Body of pancreas (tissue), 4 donors: Measurements from ENCODE around the gene PSIP1. TPM values are rescaled to one million over a fixed set of nuclear protein-coding genes. Genes with fewer than 3 reads are reported as not detected.
"Not testable (repeated sequence)": the region's sequence is repeated elsewhere in the genome, so short reads cannot be mapped to it uniquely, and the experiment has no call there.

ENCODE experiments used
- ATAC-seq: fragments of 150-250 bp; one replicate; pipeline ENCODE4 v1.9.1; 2016
- DNase-seq, 4 donors: peaks; one replicate each; pipeline ENCODE4 v3.0.0-alpha.2; 2019
- H3K27ac ChIP-seq, 4 donors: fragments of 200-600 bp; sonication (generic); 1 replicate in 3 of 4; 2 replicates in 1 of 4; pipeline versions ENCODE4 v1.5.1 to v1.6.1; 2016 to 2019; ENCODE audit warnings: mild to moderate bottlenecking in 1 of 4, mixed read lengths in 1 of 4, moderate library complexity in 1 of 4
- H3K27me3 ChIP-seq, 2 donors: fragments of 200-600 bp; sonication (generic); one replicate each; pipeline ENCODE4 v1.6.0; 2016; ENCODE audit warnings: mild to moderate bottlenecking in 1 of 2
- H3K36me3 ChIP-seq, 2 donors: fragments of 200-600 bp; sonication (generic); replicated peaks in 1 of 2; 2 replicates each; pipeline ENCODE4 v1.5.1; 2016; ENCODE audit warnings: low read depth in 2 of 2; ENCODE audit not compliant: insufficient read depth in 1 of 2
- H3K4me1 ChIP-seq: fragments of 200-600 bp; sonication (generic); one replicate; pipeline ENCODE4 v1.6.0; 2016
- H3K4me3 ChIP-seq, 2 donors: fragments of 200-600 bp; sonication (generic); 1 replicate in 1 of 2; 2 replicates in 1 of 2; pipeline ENCODE4 v1.5.1; 2016 to 2019
- H3K9me3 ChIP-seq, 3 donors: fragments of 200-600 bp; sonication (generic); 1 replicate in 2 of 3; 2 replicates in 1 of 3; pipeline ENCODE4 v1.5.1; 2016
- POLR2A ChIP-seq, 3 donors: fragments of 450-650 bp; IDR thresholded peaks; one replicate each; pipeline ENCODE4 v1.6.1; 2016; ENCODE audit warnings: antibody characterized with exemption in 3 of 3, mild to moderate bottlenecking in 2 of 3
- WGBS, 2 donors: methylation state at CpG; one replicate each; pipeline ENCODE4 v1.1.5; 2017; 5-methylcytosine and 5-hydroxymethylcytosine counted together
- intact Hi-C: fragments of 100-400 bp; cut with DNase I; formaldehyde crosslinking; loops from one replicate; pipeline ENCODE4 v1.15.1; 2023
- total RNA-seq, 2 donors: library from RNA; depleted of rRNA; stranded (reverse); fragments of >200 nt; gene quantifications; one replicate each; pipeline ENCODE4 v1.1.0, GENCODE V29; 2016
- TF ChIP-seq, protein P1 (sequence below), 7 experiments: fragments of 450-650 bp in 4 of 7; fragments of 200-600 bp in 3 of 7; sonication (generic) in 3 of 7; IDR thresholded peaks; one replicate each; pipeline ENCODE4 v1.5.1; 2016 to 2019; ENCODE audit warnings: antibody characterized with exemption in 7 of 7

PSIP1 gene
- total RNA-seq, 2 donors from 2014 or later, result 21.5 to 25.7 TPM

DNA sequence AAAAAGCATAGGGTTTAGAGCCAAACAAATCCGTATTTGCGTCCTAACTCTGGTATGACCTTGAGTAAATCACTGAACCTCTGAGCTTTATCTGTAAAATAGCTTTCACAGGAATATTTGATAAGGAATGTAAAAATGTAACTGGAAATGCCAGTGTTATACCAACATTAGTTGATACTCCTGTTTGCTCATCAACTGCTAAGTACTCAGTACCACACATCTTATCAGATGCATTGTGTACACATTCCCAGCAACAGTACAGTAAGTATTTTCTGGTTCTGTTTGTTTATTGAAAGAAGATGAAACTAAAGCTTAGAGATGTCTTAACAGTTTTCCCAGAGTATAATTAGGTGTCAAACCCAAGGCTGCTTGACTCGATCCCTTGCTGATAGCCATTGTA is 66.6 kb downstream of the PSIP1 start:
- DNase-seq (no peak), ATAC-seq (peak; percentile 65)
- Histone ChIP-seq H3K4me3 (no peak overlapping the region), H3K9me3 (no peaks in the 10 kb centered on the region), H3K27me3 (no peaks in the 10 kb centered on the region), H3K4me1 (peaks cover 17% of the 10 kb centered on the region), H3K27ac (peak overlapping the region in 1 of 4 donors; percentile 40), H3K36me3 (peaks cover 3 to 17% of the 10 kb centered on the region in 2 donors)
- TF ChIP-seq, protein P1, sequence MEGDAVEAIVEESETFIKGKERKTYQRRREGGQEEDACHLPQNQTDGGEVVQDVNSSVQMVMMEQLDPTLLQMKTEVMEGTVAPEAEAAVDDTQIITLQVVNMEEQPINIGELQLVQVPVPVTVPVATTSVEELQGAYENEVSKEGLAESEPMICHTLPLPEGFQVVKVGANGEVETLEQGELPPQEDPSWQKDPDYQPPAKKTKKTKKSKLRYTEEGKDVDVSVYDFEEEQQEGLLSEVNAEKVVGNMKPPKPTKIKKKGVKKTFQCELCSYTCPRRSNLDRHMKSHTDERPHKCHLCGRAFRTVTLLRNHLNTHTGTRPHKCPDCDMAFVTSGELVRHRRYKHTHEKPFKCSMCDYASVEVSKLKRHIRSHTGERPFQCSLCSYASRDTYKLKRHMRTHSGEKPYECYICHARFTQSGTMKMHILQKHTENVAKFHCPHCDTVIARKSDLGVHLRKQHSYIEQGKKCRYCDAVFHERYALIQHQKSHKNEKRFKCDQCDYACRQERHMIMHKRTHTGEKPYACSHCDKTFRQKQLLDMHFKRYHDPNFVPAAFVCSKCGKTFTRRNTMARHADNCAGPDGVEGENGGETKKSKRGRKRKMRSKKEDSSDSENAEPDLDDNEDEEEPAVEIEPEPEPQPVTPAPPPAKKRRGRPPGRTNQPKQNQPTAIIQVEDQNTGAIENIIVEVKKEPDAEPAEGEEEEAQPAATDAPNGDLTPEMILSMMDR (IDR thresholded peaks at IDR 0.05), result no peak
- no peak for TF ChIP-seq POLR2A (IDR thresholded peaks at IDR 0.05)
- WGBS, 2 donors, result 18 to 20% methylated on average over 3 of the region's 3 CpGs
- intact Hi-C loops, result no loop called here

DNA sequence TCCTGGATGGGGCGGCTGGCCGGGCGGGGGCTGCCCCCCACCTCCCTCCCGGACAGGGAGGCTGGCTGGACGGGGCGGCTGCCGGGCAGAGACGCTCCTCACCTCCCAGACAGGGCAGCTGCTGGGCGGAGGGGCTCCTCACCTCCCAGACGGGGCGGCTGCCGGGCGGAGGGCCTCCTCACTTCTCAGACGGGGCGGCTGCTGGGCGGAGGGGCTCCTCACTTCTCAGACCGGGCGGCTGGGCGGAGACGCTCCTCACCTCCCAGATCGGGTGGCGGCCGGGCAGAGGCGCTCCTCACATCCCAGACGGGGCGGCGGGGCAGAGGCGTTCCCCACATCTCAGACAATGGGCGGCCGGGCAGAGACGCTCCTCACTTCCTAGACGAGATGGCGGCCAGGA is 68.5 kb downstream of the PSIP1 start:
- H3K27me3 ChIP-seq, DNase-seq, H3K36me3 ChIP-seq, ATAC-seq, H3K4me3 ChIP-seq, intact Hi-C loops, H3K9me3 ChIP-seq, H3K27ac ChIP-seq: not testable (repeated sequence)
- WGBS, 2 donors, result 95% methylated on average over 18 of the region's 33 CpGs; no CpG with 5 or more reads in 1 of the 2 donors
- H3K4me1 ChIP-seq, result peaks cover 17% of the 10 kb centered on the region

DNA sequence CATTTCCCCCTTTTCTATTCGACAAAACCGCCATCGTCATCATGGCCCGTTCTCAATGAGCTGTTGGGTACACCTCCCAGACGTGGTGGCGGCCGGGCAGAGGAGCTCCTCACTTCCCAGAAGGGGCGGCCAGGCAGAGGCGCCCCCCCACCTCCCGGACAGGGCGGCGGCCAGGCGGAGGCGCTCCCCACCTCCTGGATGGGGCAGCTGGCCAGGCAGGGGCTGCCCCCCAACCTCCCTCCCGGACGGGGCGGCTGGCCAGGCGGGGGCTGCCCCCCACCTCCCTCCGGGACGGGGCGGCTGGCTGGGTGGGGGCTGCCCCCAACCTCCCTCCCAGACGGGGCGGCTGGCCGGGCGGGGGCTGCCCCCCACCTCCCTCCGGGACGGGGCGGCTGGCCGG is 68.9 kb downstream of the PSIP1 start:
- intact Hi-C loops, H3K4me3 ChIP-seq, DNase-seq, H3K36me3 ChIP-seq, H3K27me3 ChIP-seq, H3K9me3 ChIP-seq, ATAC-seq, H3K27ac ChIP-seq: not testable (repeated sequence)
- H3K4me1 ChIP-seq, result peaks cover 17% of the 10 kb centered on the region
- 97 to 98% methylated on average over 9 to 11 of the region's 29 CpGs for WGBS, 2 donors

DNA sequence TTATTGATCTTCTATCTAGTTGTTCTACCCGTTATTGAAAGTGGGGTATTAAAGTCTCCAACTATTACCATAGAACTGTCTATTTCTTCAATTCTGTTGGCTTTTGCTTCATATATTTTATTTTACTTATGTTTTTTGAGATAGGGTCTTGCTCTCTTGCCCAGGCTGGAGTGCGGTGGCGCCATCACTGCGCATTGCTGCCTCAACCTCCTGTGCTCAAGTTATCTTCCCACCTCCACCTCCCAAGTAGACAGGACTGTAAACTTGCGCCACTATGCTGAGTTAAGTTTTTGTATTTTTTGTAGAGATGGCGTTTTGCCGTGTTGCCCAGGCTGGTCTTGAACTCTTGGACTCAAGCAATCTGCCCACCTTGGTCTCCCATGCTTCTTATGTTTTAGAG is 71.9 kb downstream of the PSIP1 start:
- TF ChIP-seq POLR2A (IDR thresholded peaks at IDR 0.05), result no peak
- TF ChIP-seq, protein P1 (IDR thresholded peaks at IDR 0.05), result no peak
- Histone ChIP-seq H3K36me3 (peaks cover 0 to 7% of the 10 kb centered on the region in 2 donors), H3K9me3 (no peaks in the 10 kb centered on the region), H3K4me3 (no peak overlapping the region), H3K4me1 (peaks cover 6% of the 10 kb centered on the region), H3K27ac (no peak overlapping the region), H3K27me3 (no peaks in the 10 kb centered on the region)
- ATAC-seq, result no peak
- 96 to 97% methylated on average over 7 of the region's 7 CpGs for WGBS, 2 donors
- intact Hi-C loops, result no loop called here
- DNase-seq, result no peak

DNA sequence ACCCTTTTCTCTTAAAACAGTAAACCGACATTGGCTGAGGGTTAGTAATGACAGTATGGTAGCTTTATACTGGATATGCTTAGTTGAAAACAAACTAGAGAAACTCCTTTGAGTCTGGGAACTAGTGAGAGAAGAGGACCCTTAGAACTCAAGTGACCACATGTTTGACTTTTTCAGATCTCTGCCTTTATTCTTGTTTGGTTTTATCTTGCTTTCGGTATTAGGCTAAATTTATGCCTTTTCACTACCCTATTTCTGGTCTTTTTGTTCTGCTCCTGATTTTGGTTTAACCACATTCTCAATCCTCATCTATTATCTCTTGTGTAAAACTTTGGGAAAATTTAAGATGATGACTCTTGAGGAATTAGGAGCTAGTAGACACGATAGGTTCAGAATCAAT is 77.1 kb downstream of the PSIP1 start:
- ATAC-seq (no peak), DNase-seq (no peak)
- no peaks in the 10 kb centered on the region for H3K4me1 ChIP-seq
- intact Hi-C loops, result no loop called here
- peaks cover 0 to 4% of the 10 kb centered on the region in 2 donors for H3K36me3 ChIP-seq
- no peaks in the 10 kb centered on the region for H3K9me3 ChIP-seq
- 90 to 98% methylated on average over 3 of the region's 3 CpGs for WGBS, 2 donors
- no peak overlapping the region for H3K4me3 ChIP-seq
- H3K27ac ChIP-seq, result no peak overlapping the region
- H3K27me3 ChIP-seq, result no peaks in the 10 kb centered on the region
- TF ChIP-seq POLR2A (IDR thresholded peaks at IDR 0.05), result no peak
- TF ChIP-seq, protein P1 (IDR thresholded peaks at IDR 0.05), result no peak

DNA sequence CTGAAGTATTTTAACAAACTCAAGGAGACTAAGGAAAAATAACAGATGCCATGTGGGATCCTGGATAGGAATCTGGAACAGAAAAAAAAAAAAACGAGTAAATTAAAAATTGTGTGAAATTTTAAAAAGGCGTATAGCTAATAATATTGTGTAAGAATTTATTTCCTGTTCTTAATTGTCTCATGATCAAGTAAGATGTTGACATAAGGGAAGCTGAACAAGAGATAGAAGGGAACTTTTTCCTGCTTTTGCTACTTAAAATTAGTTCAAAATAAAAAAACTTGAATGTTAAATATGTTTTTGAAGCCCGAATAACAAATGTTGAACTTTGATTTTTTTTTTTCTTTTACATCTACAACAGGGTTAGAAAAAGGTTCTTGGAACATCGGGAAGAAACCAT is 77.6 kb downstream of the PSIP1 start:
- Histone ChIP-seq H3K4me1 (no peaks in the 10 kb centered on the region), H3K4me3 (no peak overlapping the region), H3K27ac (no peak overlapping the region), H3K36me3 (peaks cover 0 to 4% of the 10 kb centered on the region in 2 donors), H3K27me3 (no peaks in the 10 kb centered on the region), H3K9me3 (no peaks in the 10 kb centered on the region)
- WGBS, 2 donors, result 69 to 80% methylated on average over 4 of the region's 4 CpGs
- ATAC-seq (no peak), DNase-seq (no peak)
- TF ChIP-seq POLR2A (IDR thresholded peaks at IDR 0.05), result no peak
- TF ChIP-seq, protein P1 (IDR thresholded peaks at IDR 0.05), result no peak
- intact Hi-C loops, result no loop called here
